HepG2 (cell line): Measurements from ENCODE around the gene CCDC93.

Experiments
- EZH2 ChIP-seq: conservative IDR thresholded peaks from 2 replicates; pipeline ENCODE4 v1.6.1; 2012; ENCODE audit warnings: mild to moderate bottlenecking, low read depth, low read length, moderate library complexity
- GLI4 ChIP-seq: sonication (generic); formaldehyde crosslinking; IDR thresholded peaks from 2 replicates; pipeline ENCODE4 v1.5.1; 2020; ENCODE audit warnings: missing genetic modification reagents, mild to moderate bottlenecking, moderate library complexity, borderline replicate concordance
- HCFC1 ChIP-seq: fragments of 150-350 bp; IDR thresholded peaks from 2 replicates; pipeline ENCODE4 v1.6.1; 2014; ENCODE audit warnings: low read depth, low read length
- MAFK ChIP-seq, 2 experiments: IDR thresholded peaks in 1 of 2; conservative IDR thresholded peaks in 1 of 2; 2 replicates each; pipeline ENCODE4 v1.6.1; 2011; ENCODE audit warnings: improper control_type of control experiment in 2 of 2, low read length in 2 of 2
- POLR2A ChIP-seq, 2 experiments: IDR thresholded peaks; 2 replicates each; pipeline ENCODE4 v1.6.1; 2011; ENCODE audit warnings: low read depth in 2 of 2, low read length in 2 of 2, mild to moderate bottlenecking in 1 of 2, moderate library complexity in 1 of 2; ENCODE audit not compliant: insufficient read depth in 1 of 2
- SP2 ChIP-seq: sonication (generic); formaldehyde crosslinking; IDR thresholded peaks from 2 replicates; pipeline ENCODE4 v1.5.1; 2020; ENCODE audit warnings: mild to moderate bottlenecking, missing genetic modification reagents
- TCF12 ChIP-seq, 2 experiments: fragments of 450-650 bp in 1 of 2; sonication (generic) in 1 of 2; formaldehyde crosslinking in 1 of 2; IDR thresholded peaks; 2 replicates each; pipeline versions ENCODE4 v1.6.1 to v1.8.0; 2017 to 2022; ENCODE audit warnings: antibody characterized with exemption in 1 of 2, mild to moderate bottlenecking in 1 of 2, missing genetic modification reagents in 1 of 2, moderate library complexity in 1 of 2
- TEAD2 ChIP-seq: sonication (generic); formaldehyde crosslinking; IDR thresholded peaks from 2 replicates; pipeline ENCODE4 v1.9.0; 2021; ENCODE audit warnings: missing genetic modification reagents
- TF ChIP-seq, protein P1 (sequence below): sonication (generic); formaldehyde crosslinking; IDR thresholded peaks from 2 replicates; pipeline ENCODE4 v1.8.1; 2023; ENCODE audit warnings: mild to moderate bottlenecking, missing genetic modification reagents
- TF ChIP-seq, protein P2 (sequence below): sonication (generic); formaldehyde crosslinking; IDR thresholded peaks from 2 replicates; pipeline ENCODE4 v1.5.0; 2020; ENCODE audit warnings: mild to moderate bottlenecking, missing genetic modification reagents, moderate library complexity
- TF ChIP-seq, protein P3 (sequence below): sonication (generic); formaldehyde crosslinking; IDR thresholded peaks from 2 replicates; pipeline ENCODE4 v1.4.0; 2020; ENCODE audit warnings: missing genetic modification reagents

DNA sequence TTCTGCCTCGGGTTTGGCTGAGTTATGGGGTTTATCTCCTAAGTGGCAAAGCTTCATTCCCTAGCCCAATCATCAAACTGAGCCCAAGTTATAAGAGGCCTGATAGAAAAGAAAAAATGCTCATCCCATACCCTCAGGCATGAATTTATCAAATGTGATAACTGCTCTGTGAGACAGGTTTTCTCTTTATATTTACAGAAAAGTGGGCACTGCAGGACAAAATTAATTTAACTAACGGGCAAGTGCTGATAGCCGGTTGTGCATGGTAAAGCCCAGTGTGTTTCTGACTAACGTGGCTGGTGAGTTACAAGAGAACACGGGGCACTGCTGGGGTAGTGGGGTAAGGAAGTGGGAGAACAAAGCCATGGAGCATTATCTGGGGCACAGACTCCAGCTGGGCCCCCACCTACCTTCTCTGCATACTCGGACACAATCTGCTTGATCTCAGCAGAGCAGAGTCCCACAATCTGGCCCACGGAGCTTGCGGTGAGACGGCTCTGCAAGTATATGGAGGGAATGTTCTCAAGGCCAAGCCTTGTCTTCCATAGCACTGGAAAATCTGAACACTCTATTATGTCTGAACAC, 40.3 kb downstream of the CCDC93 start:
- TF ChIP-seq, protein P1, sequence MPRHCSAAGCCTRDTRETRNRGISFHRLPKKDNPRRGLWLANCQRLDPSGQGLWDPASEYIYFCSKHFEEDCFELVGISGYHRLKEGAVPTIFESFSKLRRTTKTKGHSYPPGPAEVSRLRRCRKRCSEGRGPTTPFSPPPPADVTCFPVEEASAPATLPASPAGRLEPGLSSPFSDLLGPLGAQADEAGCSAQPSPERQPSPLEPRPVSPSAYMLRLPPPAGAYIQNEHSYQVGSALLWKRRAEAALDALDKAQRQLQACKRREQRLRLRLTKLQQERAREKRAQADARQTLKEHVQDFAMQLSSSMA (CRISPR knock-in tag), result no peak
- TF ChIP-seq SP2 (CRISPR knock-in tag), result no peak
- TF ChIP-seq EZH2, result no peak
- no peak for TF ChIP-seq POLR2A (IDR thresholded peaks at IDR 0.05; ENCODE audit: insufficient read depth in 1 of 2, low read depth in 2 of 2, low read length in 2 of 2)
- TF ChIP-seq HCFC1, result no peak
- TF ChIP-seq, protein P2, sequence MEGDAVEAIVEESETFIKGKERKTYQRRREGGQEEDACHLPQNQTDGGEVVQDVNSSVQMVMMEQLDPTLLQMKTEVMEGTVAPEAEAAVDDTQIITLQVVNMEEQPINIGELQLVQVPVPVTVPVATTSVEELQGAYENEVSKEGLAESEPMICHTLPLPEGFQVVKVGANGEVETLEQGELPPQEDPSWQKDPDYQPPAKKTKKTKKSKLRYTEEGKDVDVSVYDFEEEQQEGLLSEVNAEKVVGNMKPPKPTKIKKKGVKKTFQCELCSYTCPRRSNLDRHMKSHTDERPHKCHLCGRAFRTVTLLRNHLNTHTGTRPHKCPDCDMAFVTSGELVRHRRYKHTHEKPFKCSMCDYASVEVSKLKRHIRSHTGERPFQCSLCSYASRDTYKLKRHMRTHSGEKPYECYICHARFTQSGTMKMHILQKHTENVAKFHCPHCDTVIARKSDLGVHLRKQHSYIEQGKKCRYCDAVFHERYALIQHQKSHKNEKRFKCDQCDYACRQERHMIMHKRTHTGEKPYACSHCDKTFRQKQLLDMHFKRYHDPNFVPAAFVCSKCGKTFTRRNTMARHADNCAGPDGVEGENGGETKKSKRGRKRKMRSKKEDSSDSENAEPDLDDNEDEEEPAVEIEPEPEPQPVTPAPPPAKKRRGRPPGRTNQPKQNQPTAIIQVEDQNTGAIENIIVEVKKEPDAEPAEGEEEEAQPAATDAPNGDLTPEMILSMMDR, result no peak
- TF ChIP-seq MAFK (conservative IDR thresholded peaks at IDR 0.05 in 1 of 2, IDR thresholded peaks at IDR 0.05 in 1 of 2; ENCODE audit: low read length in 2 of 2), result no peak
- TF ChIP-seq, protein P3, sequence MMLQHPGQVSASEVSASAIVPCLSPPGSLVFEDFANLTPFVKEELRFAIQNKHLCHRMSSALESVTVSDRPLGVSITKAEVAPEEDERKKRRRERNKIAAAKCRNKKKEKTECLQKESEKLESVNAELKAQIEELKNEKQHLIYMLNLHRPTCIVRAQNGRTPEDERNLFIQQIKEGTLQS, result no peak
- TF ChIP-seq TEAD2 (CRISPR knock-in tag), result no peak
- no peak for TF ChIP-seq TCF12 (IDR thresholded peaks at IDR 0.05)
- no peak for TF ChIP-seq TCF12 (CRISPR knock-in tag; IDR thresholded peaks at IDR 0.05)
- no peak for TF ChIP-seq GLI4
